Chondrocyte (in vitro differentiated cells): ENCODE results near the gene NFKB2. TPM values are rescaled to one million over a fixed set of nuclear protein-coding genes. Genes with fewer than 3 reads are reported as not detected.

Experiments
- DNase-seq: peaks from one replicate; pipeline ENCODE4 v3.0.0; 2021; ENCODE audit warnings: mixed read lengths, low spot score
- H3K27ac Mint-ChIP-seq: one replicate; pipeline ENCODE4 v1.8.0; 2021; ENCODE audit warnings: mild to moderate bottlenecking, moderate library complexity, mixed read lengths; ENCODE audit not compliant: unreplicated experiment
- H3K27me3 Mint-ChIP-seq: 2 replicates; pipeline ENCODE4 v1.8.0; 2021; ENCODE audit warnings: low read depth, mixed read lengths
- H3K36me3 Mint-ChIP-seq: 2 replicates; pipeline ENCODE4 v1.8.0; 2021; ENCODE audit warnings: low read depth, mixed read lengths
- H3K4me1 Mint-ChIP-seq: 2 replicates; pipeline ENCODE4 v1.8.0; 2021; ENCODE audit warnings: low read depth, mild to moderate bottlenecking, mixed read lengths
- H3K4me3 Mint-ChIP-seq: one replicate; pipeline ENCODE4 v1.8.0; 2021; ENCODE audit warnings: mild to moderate bottlenecking, moderate library complexity, mixed read lengths; ENCODE audit not compliant: unreplicated experiment
- H3K9me3 Mint-ChIP-seq: 2 replicates; pipeline ENCODE4 v1.8.0; 2021; ENCODE audit warnings: low read depth, mixed read lengths
- total RNA-seq: library from RNA; stranded (reverse); gene quantifications from 3 replicates; pipeline ENCODE4 v1.2.1, GENCODE V29; 2021
- TF ChIP-seq, protein P1 (sequence below): fragments of 200-600 bp; sonication (generic); IDR thresholded peaks from 2 replicates; pipeline ENCODE4 v1.5.0; 2021; ENCODE audit warnings: antibody characterized with exemption, mild to moderate bottlenecking, moderate library complexity

NFKB2 gene
- total RNA-seq, 1 donor from 2014 or later, result 38.0 TPM

DNA sequence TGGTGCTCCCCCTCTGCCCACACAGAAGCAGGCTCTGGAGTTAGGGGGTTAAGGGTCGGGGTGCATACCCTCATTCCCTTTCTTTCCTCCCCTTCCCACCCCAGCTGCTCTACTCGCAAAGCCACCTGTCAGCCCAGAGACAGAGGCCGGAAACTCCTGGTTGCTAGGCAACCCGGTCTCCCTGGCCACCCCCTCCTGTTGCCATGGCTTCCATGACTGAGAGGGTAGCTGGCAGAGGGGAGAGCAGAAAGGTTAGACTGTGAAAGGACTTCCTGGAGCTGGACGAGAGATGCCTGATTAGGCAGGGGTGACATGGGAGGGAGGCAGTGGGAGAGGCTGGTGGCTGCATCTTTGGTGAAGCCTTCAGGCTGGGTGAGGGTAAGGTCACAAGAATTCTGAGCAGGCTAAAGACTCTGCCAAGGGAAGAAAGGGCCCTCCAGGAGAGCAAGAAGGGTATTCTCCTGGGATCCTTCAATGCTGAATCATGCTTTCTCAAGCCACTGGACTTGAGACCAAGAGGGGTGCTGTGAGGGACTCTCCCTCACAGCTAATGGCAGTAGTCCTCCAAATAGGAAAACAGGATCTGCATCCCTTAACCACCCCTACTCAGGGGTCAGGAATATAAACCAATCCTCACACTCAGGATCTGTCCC is 17.7 kb downstream of the NFKB2 start:
- Mint-ChIP-seq H3K4me3 (no peak overlapping the region), H3K27ac (no peak overlapping the region), H3K36me3 (no peaks in the 10 kb centered on the region), H3K27me3 (peaks cover 38% of the 10 kb centered on the region), H3K9me3 (no peaks in the 10 kb centered on the region), H3K4me1 (peaks cover 24% of the 10 kb centered on the region)
- TF ChIP-seq, protein P1, sequence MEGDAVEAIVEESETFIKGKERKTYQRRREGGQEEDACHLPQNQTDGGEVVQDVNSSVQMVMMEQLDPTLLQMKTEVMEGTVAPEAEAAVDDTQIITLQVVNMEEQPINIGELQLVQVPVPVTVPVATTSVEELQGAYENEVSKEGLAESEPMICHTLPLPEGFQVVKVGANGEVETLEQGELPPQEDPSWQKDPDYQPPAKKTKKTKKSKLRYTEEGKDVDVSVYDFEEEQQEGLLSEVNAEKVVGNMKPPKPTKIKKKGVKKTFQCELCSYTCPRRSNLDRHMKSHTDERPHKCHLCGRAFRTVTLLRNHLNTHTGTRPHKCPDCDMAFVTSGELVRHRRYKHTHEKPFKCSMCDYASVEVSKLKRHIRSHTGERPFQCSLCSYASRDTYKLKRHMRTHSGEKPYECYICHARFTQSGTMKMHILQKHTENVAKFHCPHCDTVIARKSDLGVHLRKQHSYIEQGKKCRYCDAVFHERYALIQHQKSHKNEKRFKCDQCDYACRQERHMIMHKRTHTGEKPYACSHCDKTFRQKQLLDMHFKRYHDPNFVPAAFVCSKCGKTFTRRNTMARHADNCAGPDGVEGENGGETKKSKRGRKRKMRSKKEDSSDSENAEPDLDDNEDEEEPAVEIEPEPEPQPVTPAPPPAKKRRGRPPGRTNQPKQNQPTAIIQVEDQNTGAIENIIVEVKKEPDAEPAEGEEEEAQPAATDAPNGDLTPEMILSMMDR, result no peak
- DNase-seq, result no peak

DNA sequence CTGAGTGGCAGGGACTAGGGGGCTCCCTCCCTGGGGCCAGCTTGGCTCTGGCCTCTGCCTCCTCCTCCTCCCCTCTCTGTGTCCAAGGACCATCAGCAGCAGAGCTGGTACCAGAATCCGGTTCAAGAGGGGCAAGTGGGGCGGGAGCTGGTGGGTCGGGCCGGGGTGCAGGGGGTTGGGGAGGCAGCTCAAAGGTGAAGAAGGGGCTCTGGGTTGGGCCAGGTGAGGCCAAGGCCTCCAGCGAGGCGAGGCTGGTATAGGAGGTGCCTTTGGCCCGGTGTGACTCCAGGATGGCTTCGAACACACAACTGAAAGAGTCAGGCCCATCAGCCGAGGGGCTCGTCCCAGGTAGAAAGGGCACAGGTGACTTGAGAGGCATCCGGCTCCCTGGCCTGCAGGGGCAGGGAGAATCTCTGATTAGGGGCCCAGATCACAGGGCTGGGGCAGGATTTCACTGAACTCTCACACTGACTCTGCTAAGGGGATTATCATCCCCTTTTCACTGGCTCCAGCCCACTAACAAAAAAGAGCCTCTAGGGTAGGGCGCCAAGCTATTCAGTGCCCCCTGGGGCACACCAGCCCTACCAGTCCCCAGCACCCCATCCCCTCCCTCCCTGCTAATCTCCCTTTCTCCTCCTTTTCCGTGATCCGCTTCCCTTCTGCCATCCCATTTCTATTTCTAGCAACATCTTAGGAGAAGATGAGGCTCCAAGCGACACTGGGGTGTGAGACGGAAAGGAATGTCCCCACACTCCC is 18.5 kb downstream of the NFKB2 start:
- TF ChIP-seq, protein P1, result no peak
- Mint-ChIP-seq H3K9me3 (no peaks in the 10 kb centered on the region), H3K27ac (no peak overlapping the region), H3K36me3 (no peaks in the 10 kb centered on the region), H3K4me1 (peaks cover 20% of the 10 kb centered on the region), H3K27me3 (peaks cover 41% of the 10 kb centered on the region), H3K4me3 (no peak overlapping the region)
- DNase-seq, result no peak

DNA sequence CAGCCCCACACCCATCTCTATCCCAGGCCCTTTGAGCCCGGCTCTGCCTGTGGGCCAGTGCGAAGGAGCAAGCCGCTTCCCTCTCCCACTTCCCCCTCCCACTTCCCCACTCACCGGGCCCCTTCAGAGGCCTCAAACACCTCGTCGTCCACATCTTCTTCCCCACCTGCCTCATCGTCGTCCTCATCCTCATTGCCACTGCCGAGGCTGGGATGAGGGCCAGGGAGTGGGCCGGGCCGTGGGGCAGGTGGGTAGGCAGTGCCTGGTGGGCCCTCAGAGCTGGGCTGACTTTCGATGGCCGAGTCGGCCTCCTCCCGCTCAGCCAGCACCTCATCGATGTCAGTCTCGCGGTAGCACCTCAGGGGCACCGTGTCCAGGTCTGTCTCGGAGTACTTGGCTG is 19.2 kb downstream of the NFKB2 start:
- peaks cover 23% of the 10 kb centered on the region for H3K4me1 Mint-ChIP-seq
- H3K9me3 Mint-ChIP-seq, result no peaks in the 10 kb centered on the region
- no peak overlapping the region for H3K27ac Mint-ChIP-seq
- no peak for DNase-seq
- H3K36me3 Mint-ChIP-seq, result no peaks in the 10 kb centered on the region
- H3K27me3 Mint-ChIP-seq, result peaks cover 38% of the 10 kb centered on the region
- TF ChIP-seq, protein P1, result no peak
- H3K4me3 Mint-ChIP-seq, result no peak overlapping the region

DNA sequence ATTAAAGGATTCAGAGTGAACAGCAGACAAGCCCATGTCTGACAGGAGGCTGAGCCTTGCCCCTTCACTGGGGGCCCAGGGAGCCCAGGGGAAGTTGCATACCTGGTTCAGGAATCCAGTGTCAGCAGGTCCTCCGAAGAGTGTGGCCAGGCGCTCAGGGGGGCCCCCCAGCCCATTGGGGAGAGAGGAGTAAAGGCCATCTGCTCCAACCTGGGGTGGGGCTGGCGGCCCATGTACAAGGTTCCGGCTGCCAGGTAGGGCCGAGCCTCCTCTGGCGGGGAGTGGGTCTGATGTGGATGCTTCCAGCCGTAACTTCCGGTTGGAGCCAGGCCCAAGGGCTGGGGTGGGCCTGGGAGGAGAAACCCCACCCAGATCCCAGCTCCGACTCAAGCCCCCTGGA is 20.8 kb downstream of the NFKB2 start:
- Mint-ChIP-seq H3K36me3 (no peaks in the 10 kb centered on the region), H3K4me1 (peaks cover 23% of the 10 kb centered on the region), H3K27me3 (peaks cover 26% of the 10 kb centered on the region), H3K9me3 (no peaks in the 10 kb centered on the region), H3K4me3 (no peak overlapping the region), H3K27ac (no peak overlapping the region)
- DNase-seq, result no peak
- TF ChIP-seq, protein P1, result no peak

DNA sequence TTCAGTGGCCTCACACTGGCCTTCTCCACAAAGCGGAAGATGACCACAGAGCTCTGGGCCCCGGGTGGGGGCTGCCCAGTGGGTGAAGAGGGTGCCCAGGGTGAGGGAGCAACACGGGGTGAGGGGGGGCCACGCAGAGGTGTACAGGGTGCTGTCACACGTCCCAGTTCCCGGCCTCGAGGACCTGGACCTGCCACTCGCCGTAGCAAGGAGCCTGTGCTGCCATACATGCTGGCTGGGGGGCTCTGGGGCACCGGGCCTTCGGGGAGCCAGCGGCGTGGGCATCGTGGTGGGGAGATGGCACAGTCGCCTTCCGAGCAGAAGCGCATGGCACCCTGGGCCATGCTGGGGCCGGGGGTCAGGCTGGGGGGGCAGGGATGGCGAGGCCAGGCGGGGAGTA is 21.2 kb downstream of the NFKB2 start:
- Mint-ChIP-seq H3K4me1 (peaks cover 21% of the 10 kb centered on the region), H3K4me3 (no peak overlapping the region), H3K36me3 (no peaks in the 10 kb centered on the region), H3K27ac (no peak overlapping the region), H3K9me3 (no peaks in the 10 kb centered on the region), H3K27me3 (peaks cover 23% of the 10 kb centered on the region)
- DNase-seq, result no peak
- TF ChIP-seq, protein P1, result no peak
